H1 (cell line): ENCODE results near the gene EXOC5. TPM values are rescaled to one million over a fixed set of nuclear protein-coding genes. Genes with fewer than 3 reads are reported as not detected.

ENCODE experiments used
- CTCF ChIA-PET: fragments of 300-600 bp; sonication (Branson Sonifier 250); formaldehyde crosslinking; loops from one replicate; lab custom pipeline; 2021; ENCODE audit not compliant: partially characterized antibody; lab: Charles Lee
- POLR2A ChIA-PET: fragments of 300-600 bp; sonication (Branson Sonifier 250); formaldehyde crosslinking; loops from one replicate; lab custom pipeline; 2021; ENCODE audit warnings: inconsistent platforms; ENCODE audit not compliant: partially characterized antibody; lab: Charles Lee
- DNase-seq, 2 experiments: peaks; one replicate each; pipeline versions ENCODE4 v3.0.0 to v3.0.0-alpha.2; 2010 to 2022; ENCODE audit warnings: low spot score in 2 of 2, low read depth in 1 of 2, mixed read lengths in 1 of 2
- FAIRE-seq: peaks from 2 replicates; lab custom pipeline; 2011; peaks lifted over from hg19 to GRCh38; lab: Jason Lieb, UNC
- H2AFZ ChIP-seq: 2 replicates; pipeline ENCODE4 v1.8.1; 2012; ENCODE audit warnings: low read length, inconsistent platforms
- H2AK5ac ChIP-seq: 2 replicates; pipeline ENCODE4 v1.6.1; 2013; ENCODE audit warnings: low read depth, low read length
- H2BK120ac ChIP-seq: replicated peaks from 2 replicates; pipeline ENCODE3; 2013; ENCODE audit warnings: low read depth, low read length, inconsistent platforms
- H2BK12ac ChIP-seq: 2 replicates; pipeline ENCODE4 v1.6.1; 2013; ENCODE audit warnings: low read depth, low read length
- H2BK15ac ChIP-seq: 2 replicates; pipeline ENCODE4 v1.6.1; 2013; ENCODE audit warnings: low read length
- H2BK20ac ChIP-seq: 2 replicates; pipeline ENCODE4 v1.6.1; 2013; ENCODE audit warnings: low read length
- H2BK5ac ChIP-seq: 2 replicates; pipeline ENCODE4 v1.6.1; 2013; ENCODE audit warnings: low read depth, low read length
- H3K14ac ChIP-seq: 2 replicates; pipeline ENCODE4 v1.6.1; 2013; ENCODE audit warnings: inconsistent platforms; ENCODE audit not compliant: insufficient read length
- H3K18ac ChIP-seq: 2 replicates; pipeline ENCODE4 v1.6.1; 2013; ENCODE audit warnings: low read length; ENCODE audit errors: extremely low read depth
- H3K23ac ChIP-seq: 2 replicates; pipeline ENCODE4 v1.6.1; 2013; ENCODE audit warnings: inconsistent platforms; ENCODE audit not compliant: insufficient read length
- H3K23me2 ChIP-seq: 2 replicates; pipeline ENCODE4 v1.6.1; 2013; ENCODE audit warnings: low read depth, low read length
- H3K27ac ChIP-seq: 2 replicates; pipeline ENCODE4 v1.6.1; 2011; ENCODE audit warnings: low read depth, low read length, inconsistent platforms
- H3K27me3 ChIP-seq, 4 experiments: replicated peaks in 1 of 4; 1 replicate in 1 of 4; 2 replicates in 3 of 4; pipeline versions ENCODE4 v1.6.1 to v1.8.1; 2011 to 2013; ENCODE audit warnings: low read length in 3 of 4, mild to moderate bottlenecking in 3 of 4, inconsistent platforms in 2 of 4, mixed read lengths in 2 of 4, moderate library complexity in 1 of 4; ENCODE audit not compliant: control insufficient read depth in 3 of 4, insufficient read depth in 3 of 4; ENCODE audit errors: extremely low read depth in 1 of 4
- H3K36me3 ChIP-seq, 4 experiments: 2 replicates each; pipeline versions ENCODE4 v1.6.1 to v1.8.1; 2011 to 2013; ENCODE audit warnings: mild to moderate bottlenecking in 4 of 4, low read length in 3 of 4, moderate library complexity in 2 of 4, control low read depth in 1 of 4, inconsistent platforms in 1 of 4; ENCODE audit not compliant: insufficient read depth in 4 of 4, control insufficient read depth in 2 of 4
- H3K4ac ChIP-seq: replicated peaks from 2 replicates; pipeline ENCODE3; 2013; ENCODE audit warnings: low read length, low read depth, mixed read lengths, inconsistent platforms; ENCODE audit not compliant: insufficient read length
- H3K4me1 ChIP-seq, 4 experiments: replicated peaks in 1 of 4; 1 replicate in 1 of 4; 2 replicates in 3 of 4; pipeline versions ENCODE4 v1.6.1 to v1.8.1; 2011 to 2013; ENCODE audit warnings: low read length in 3 of 4, inconsistent platforms in 2 of 4, mixed read lengths in 1 of 4; ENCODE audit not compliant: insufficient read depth in 4 of 4, control insufficient read depth in 3 of 4
- H3K4me2 ChIP-seq, 2 experiments: 2 replicates each; pipeline versions ENCODE4 v1.6.1 to v1.8.1; 2011 to 2013; ENCODE audit warnings: low read depth in 2 of 2, low read length in 2 of 2, control low read depth in 1 of 2, inconsistent platforms in 1 of 2, mild to moderate bottlenecking in 1 of 2; ENCODE audit not compliant: insufficient read depth in 1 of 2
- H3K4me3 ChIP-seq, 4 experiments: fragments of 200-600, 300-600 bp in 1 of 4; sonication (generic), shearing (Covaris generic), sonication (Bioruptor Twin) in 1 of 4; 2 replicates each; pipeline versions ENCODE4 v1.5.1 to v1.8.1; 2011 to 2016; ENCODE audit warnings: low read length in 4 of 4, low read depth in 3 of 4, control low read depth in 2 of 4, inconsistent platforms in 2 of 4, mild to moderate bottlenecking in 2 of 4, mixed read lengths in 1 of 4, moderate library complexity in 1 of 4; ENCODE audit not compliant: insufficient read depth in 2 of 4; ENCODE audit errors: extremely low read depth in 1 of 4
- H3K56ac ChIP-seq: replicated peaks from 2 replicates; pipeline ENCODE3; 2013; ENCODE audit warnings: low read depth, mild to moderate bottlenecking, mixed read lengths, low read length, inconsistent platforms; ENCODE audit not compliant: insufficient read length
- H3K79me1 ChIP-seq: 2 replicates; pipeline ENCODE4 v1.6.1; 2013; ENCODE audit warnings: low read depth, low read length, control low read depth
- H3K79me2 ChIP-seq, 2 experiments: 2 replicates each; pipeline versions ENCODE4 v1.6.1 to v1.8.1; 2012 to 2013; ENCODE audit warnings: low read length in 2 of 2, mild to moderate bottlenecking in 2 of 2, inconsistent platforms in 1 of 2; ENCODE audit not compliant: insufficient read depth in 2 of 2, control insufficient read depth in 1 of 2
- H3K9ac ChIP-seq, 4 experiments: replicated peaks in 1 of 4; 1 replicate in 1 of 4; 2 replicates in 3 of 4; pipeline versions ENCODE4 v1.6.1 to v1.8.1; 2011 to 2013; ENCODE audit warnings: low read depth in 3 of 4, low read length in 3 of 4, control low read depth in 2 of 4, mild to moderate bottlenecking in 2 of 4, moderate library complexity in 2 of 4, inconsistent platforms in 1 of 4; ENCODE audit errors: extremely low read depth in 1 of 4
- H3K9me3 ChIP-seq, 2 experiments: 2 replicates each; pipeline versions ENCODE4 v1.6.1 to v1.8.1; 2012 to 2013; ENCODE audit warnings: mild to moderate bottlenecking in 2 of 2, moderate library complexity in 2 of 2, control low read depth in 1 of 2, inconsistent platforms in 1 of 2, low read depth in 1 of 2, low read length in 1 of 2, mixed read lengths in 1 of 2; ENCODE audit not compliant: insufficient read depth in 2 of 2
- H4K20me1 ChIP-seq, 2 experiments: replicated peaks in 1 of 2; 2 replicates each; pipeline versions ENCODE3 to v1.8.1; 2011 to 2013; ENCODE audit warnings: inconsistent platforms in 2 of 2, low read length in 2 of 2, mild to moderate bottlenecking in 1 of 2; ENCODE audit not compliant: insufficient read depth in 2 of 2, control insufficient read depth in 1 of 2
- H4K5ac ChIP-seq: 2 replicates; pipeline ENCODE4 v1.6.1; 2013; ENCODE audit warnings: low read length, low read depth, mixed read lengths, inconsistent platforms; ENCODE audit not compliant: insufficient read length
- H4K8ac ChIP-seq: 2 replicates; pipeline ENCODE4 v1.8.0; 2013; ENCODE audit warnings: mild to moderate bottlenecking, moderate library complexity, low read length, inconsistent platforms; ENCODE audit not compliant: insufficient read depth; ENCODE audit errors: extremely low read depth
- H4K91ac ChIP-seq: replicated peaks from 2 replicates; pipeline ENCODE3; 2013; ENCODE audit warnings: low read length, mixed read lengths, inconsistent platforms; ENCODE audit not compliant: insufficient read length
- CBX5 ChIP-seq: fragments of 300-800, 300-1000 bp; sonication (generic); IDR thresholded peaks from 2 replicates; pipeline ENCODE4 v1.7.1; 2016; ENCODE audit warnings: antibody characterized with exemption, low read length, low read depth
- CEBPB ChIP-seq: IDR thresholded peaks from 2 replicates; pipeline ENCODE4 v1.6.1; 2012; ENCODE audit warnings: low read depth, low read length
- CHD2 ChIP-seq: IDR thresholded peaks from 2 replicates; pipeline ENCODE4 v1.6.1; 2012; ENCODE audit warnings: low read length, improper control_type of control experiment
- CREB1 ChIP-seq: IDR thresholded peaks from 2 replicates; pipeline ENCODE4 v1.6.1; 2012; ENCODE audit warnings: inconsistent platforms
- JUN ChIP-seq: IDR thresholded peaks from 2 replicates; pipeline ENCODE4 v1.6.1; 2011; ENCODE audit warnings: low read depth, mild to moderate bottlenecking, improper control_type of control experiment, low read length
- KDM4A ChIP-seq: IDR thresholded peaks from one replicate; pipeline ENCODE4 v1.7.1; 2012; ENCODE audit warnings: low read depth, mild to moderate bottlenecking, moderate library complexity, low read length, inconsistent platforms; ENCODE audit not compliant: severe bottlenecking
- POLR2A ChIP-seq, 2 experiments: IDR thresholded peaks; 1 replicate in 1 of 2; 2 replicates in 1 of 2; pipeline ENCODE4 v1.6.1; 2011; ENCODE audit warnings: low read depth in 2 of 2, low read length in 2 of 2, mild to moderate bottlenecking in 2 of 2; ENCODE audit errors: control extremely low read depth in 1 of 2
- RBBP5 ChIP-seq: IDR thresholded peaks from 2 replicates; pipeline ENCODE4 v1.7.1; 2012; ENCODE audit warnings: low read depth, mild to moderate bottlenecking, inconsistent platforms, low read length, moderate library complexity, borderline replicate concordance
- SRF ChIP-seq: IDR thresholded peaks from 2 replicates; pipeline ENCODE4 v1.6.1; 2011; ENCODE audit warnings: mild to moderate bottlenecking, low read depth, low read length, moderate library complexity
- SUZ12 ChIP-seq: fragments of 200-600 bp; sonication (generic); IDR thresholded peaks from 2 replicates; pipeline ENCODE4 v1.6.1; 2012; ENCODE audit warnings: mild to moderate bottlenecking, inconsistent platforms, low read length, moderate library complexity, mixed read lengths
- ZNF274 ChIP-seq: IDR thresholded peaks from 2 replicates; pipeline ENCODE4 v1.7.0; 2012; ENCODE audit warnings: low read length, borderline replicate concordance; ENCODE audit errors: extremely low read depth
- WGBS, 2 experiments: shearing (Covaris generic) in 1 of 2; methylation state at CpG; one replicate each; pipeline versions ENCODE4 v1.1.6 to v1.1.7; 2013 to 2015; ENCODE audit warnings: low lambda C conversion rate in 2 of 2, mixed read lengths in 2 of 2, inconsistent platforms in 1 of 2, low coverage in 1 of 2, missing lambda C conversion rate in 1 of 2; ENCODE audit not compliant: insufficient replicate concordance in 2 of 2, insufficient coverage in 1 of 2, insufficient read length in 1 of 2; ENCODE audit errors: extremely low coverage in 1 of 2, missing lambda C conversion rate in 1 of 2; 5-methylcytosine and 5-hydroxymethylcytosine counted together
- polyA plus RNA-seq, 7 experiments: library from polyadenylated mRNA; depleted of rRNA in 3 of 7; stranded (reverse) in 5 of 7; unstranded in 2 of 7; fragments of >200 nt in 5 of 7; fragments of 200-250 nt in 2 of 7; gene quantifications; 1 replicate in 5 of 7; 2 replicates in 1 of 7; 4 replicates in 1 of 7; pipeline versions ENCODE4 v1.2.1 to v1.2.3, GENCODE V29; 2011 to 2013; ENCODE audit warnings: missing spikeins in 2 of 7, mixed read lengths in 2 of 7
- total RNA-seq: library from RNA; stranded (reverse); fragmentation: NEBNext Ultra II Directional; extraction: Animal tissue kit (Norgen Biotek cat#: 25700); gene quantifications from 2 replicates; pipeline ENCODE4 v1.2.1, GENCODE V29; 2021
- TF ChIP-seq, protein P1 (sequence below): IDR thresholded peaks from 2 replicates; pipeline ENCODE4 v1.6.1; 2011; ENCODE audit warnings: low read length, improper control_type of control experiment
- TF ChIP-seq, protein P2 (sequence below): IDR thresholded peaks from 2 replicates; pipeline ENCODE4 v1.6.1; 2012; ENCODE audit warnings: inconsistent platforms

Gene EXOC5
- total and polyA plus RNA-seq, 2 of the 8 experiments (the other 6 are each of a cell fraction or from before 2014, with no cell fraction given) = 23.0 to 86.7 TPM

DNA sequence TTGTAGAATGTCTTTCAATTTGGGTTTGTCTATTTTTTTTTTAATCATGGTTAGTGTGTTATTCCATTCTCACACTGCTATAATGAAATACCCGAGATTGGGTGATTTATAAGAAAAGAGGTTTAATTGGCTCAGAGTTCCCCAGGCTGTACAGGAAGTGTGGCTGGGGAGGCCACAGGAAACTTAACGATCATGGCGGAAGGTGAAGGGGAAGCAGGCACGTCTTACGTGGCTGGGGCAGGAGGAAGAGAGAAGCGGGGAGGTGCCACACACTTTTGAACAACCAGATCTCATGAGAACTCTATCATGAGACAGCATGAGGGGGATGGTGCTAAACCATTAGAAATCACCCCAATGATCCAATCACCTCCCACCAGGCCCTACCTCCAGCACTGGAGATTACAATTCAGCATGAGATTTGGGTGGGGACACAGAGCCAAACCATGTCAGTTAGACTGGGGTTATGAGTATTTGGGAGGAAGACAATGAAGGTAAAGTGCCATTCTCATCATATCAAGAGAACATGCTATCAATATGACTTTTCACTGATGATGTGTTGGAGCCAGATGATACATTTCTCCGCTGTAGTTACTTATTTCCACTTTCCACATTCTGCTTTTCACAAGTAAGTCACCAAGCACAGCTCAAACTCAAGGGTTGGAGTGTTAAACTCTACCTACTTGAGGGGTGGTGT lies 45.8 kb upstream of the EXOC5 start:
- Histone ChIP-seq H3K27me3 (no peaks in the 10 kb centered on the region), H2AFZ (no peak overlapping the region), H3K27ac (no peak overlapping the region), H2BK12ac (no peak overlapping the region), H3K18ac (no peak overlapping the region), H3K4ac (no peak overlapping the region), H2BK120ac (no peak overlapping the region), H4K20me1 (no peaks in the 10 kb centered on the region), H3K23ac (no peak overlapping the region), H3K4me2 (no peak overlapping the region), H3K79me1 (no peaks in the 10 kb centered on the region), H3K23me2 (no peaks in the 10 kb centered on the region), H2AK5ac (no peak overlapping the region), H3K79me2 (no peaks in the 10 kb centered on the region), H2BK20ac (no peak overlapping the region), H3K56ac (no peak overlapping the region), H2BK15ac (no peak overlapping the region), H3K36me3 (no peaks in the 10 kb centered on the region), H2BK5ac (no peak overlapping the region), H4K5ac (no peak overlapping the region), H3K9ac (no peak overlapping the region), H3K4me1 (no peaks in the 10 kb centered on the region), H4K91ac (no peak overlapping the region), H4K8ac (no peak overlapping the region), H3K9me3 (no peaks in the 10 kb centered on the region), H3K4me3 (no peak overlapping the region), H3K14ac (no peak overlapping the region)
- DNase-seq = no peak
- ChIA-PET POLR2A (no interaction called here), CTCF (interaction anchor here (0.6 to 3.3 kb wide), 4 partner anchors 87 to 824 kb away, joined by 3 to 17 read pairs (median 3); no protein-coding TSS in a partner anchor)
- 82% methylated on average over 7 of the region's 7 CpGs; no CpG with 5 or more reads in 1 of the 2 experiments for WGBS, 2 experiments
- no peak for FAIRE-seq
- TF ChIP-seq CREB1 (no peak), CEBPB (no peak), CHD2 (no peak), POLR2A (IDR thresholded peaks at IDR 0.05; ENCODE audit: control extremely low read depth in 1 of 2, low read depth in 2 of 2, low read length in 2 of 2) (no peak), SRF (no peak), ZNF274 (no peak), RBBP5 (no peak), CBX5 (no peak), SUZ12 (no peak), JUN (no peak), KDM4A (no peak)
- TF ChIP-seq, protein P1, sequence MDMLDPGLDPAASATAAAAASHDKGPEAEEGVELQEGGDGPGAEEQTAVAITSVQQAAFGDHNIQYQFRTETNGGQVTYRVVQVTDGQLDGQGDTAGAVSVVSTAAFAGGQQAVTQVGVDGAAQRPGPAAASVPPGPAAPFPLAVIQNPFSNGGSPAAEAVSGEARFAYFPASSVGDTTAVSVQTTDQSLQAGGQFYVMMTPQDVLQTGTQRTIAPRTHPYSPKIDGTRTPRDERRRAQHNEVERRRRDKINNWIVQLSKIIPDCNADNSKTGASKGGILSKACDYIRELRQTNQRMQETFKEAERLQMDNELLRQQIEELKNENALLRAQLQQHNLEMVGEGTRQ = no peak
- TF ChIP-seq, protein P2, sequence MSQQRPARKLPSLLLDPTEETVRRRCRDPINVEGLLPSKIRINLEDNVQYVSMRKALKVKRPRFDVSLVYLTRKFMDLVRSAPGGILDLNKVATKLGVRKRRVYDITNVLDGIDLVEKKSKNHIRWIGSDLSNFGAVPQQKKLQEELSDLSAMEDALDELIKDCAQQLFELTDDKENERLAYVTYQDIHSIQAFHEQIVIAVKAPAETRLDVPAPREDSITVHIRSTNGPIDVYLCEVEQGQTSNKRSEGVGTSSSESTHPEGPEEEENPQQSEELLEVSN = no peak
